Panc1 (cell line): Measurements from ENCODE around the gene VN1R5.

Experiments
- CTCF ChIP-seq: fragments of 450-650 bp; IDR thresholded peaks from 2 replicates; pipeline ENCODE4 v1.5.1; 2017; ENCODE audit warnings: mild to moderate bottlenecking
- TCF7L2 ChIP-seq: IDR thresholded peaks from 2 replicates; pipeline ENCODE4 v1.6.1; 2011; ENCODE audit warnings: mild to moderate bottlenecking, low read depth, low read length, inconsistent platforms

- TF ChIP-seq CTCF, result no peak
- TF ChIP-seq TCF7L2, result no peak
These were observed 47.3 kb downstream of the VN1R5 start for GRCh38 chr1:247303216-247303615.
